H1 (cell line): Measurements from ENCODE around the gene MANF. TPM values are rescaled to one million over a fixed set of nuclear protein-coding genes. Genes with fewer than 3 reads are reported as not detected.
"Not testable (repeated sequence)": the region's sequence is repeated elsewhere in the genome, so short reads cannot be mapped to it uniquely, and the experiment has no call there.

Source experiments
- CTCF ChIA-PET: fragments of 300-600 bp; sonication (Branson Sonifier 250); formaldehyde crosslinking; loops from one replicate; lab custom pipeline; 2021; ENCODE audit not compliant: partially characterized antibody; lab: Charles Lee
- POLR2A ChIA-PET: fragments of 300-600 bp; sonication (Branson Sonifier 250); formaldehyde crosslinking; loops from one replicate; lab custom pipeline; 2021; ENCODE audit warnings: inconsistent platforms; ENCODE audit not compliant: partially characterized antibody; lab: Charles Lee
- DNase-seq, 2 experiments: peaks; one replicate each; pipeline versions ENCODE4 v3.0.0 to v3.0.0-alpha.2; 2010 to 2022; ENCODE audit warnings: low spot score in 2 of 2, low read depth in 1 of 2, mixed read lengths in 1 of 2
- FAIRE-seq: peaks from 2 replicates; lab custom pipeline; 2011; peaks lifted over from hg19 to GRCh38; lab: Jason Lieb, UNC
- H2AFZ ChIP-seq: 2 replicates; pipeline ENCODE4 v1.8.1; 2012; ENCODE audit warnings: low read length, inconsistent platforms
- H2AK5ac ChIP-seq: 2 replicates; pipeline ENCODE4 v1.6.1; 2013; ENCODE audit warnings: low read depth, low read length
- H2BK120ac ChIP-seq: replicated peaks from 2 replicates; pipeline ENCODE3; 2013; ENCODE audit warnings: low read depth, low read length, inconsistent platforms
- H2BK12ac ChIP-seq: 2 replicates; pipeline ENCODE4 v1.6.1; 2013; ENCODE audit warnings: low read depth, low read length
- H2BK15ac ChIP-seq: 2 replicates; pipeline ENCODE4 v1.6.1; 2013; ENCODE audit warnings: low read length
- H2BK20ac ChIP-seq: 2 replicates; pipeline ENCODE4 v1.6.1; 2013; ENCODE audit warnings: low read length
- H2BK5ac ChIP-seq: 2 replicates; pipeline ENCODE4 v1.6.1; 2013; ENCODE audit warnings: low read depth, low read length
- H3K14ac ChIP-seq: 2 replicates; pipeline ENCODE4 v1.6.1; 2013; ENCODE audit warnings: inconsistent platforms; ENCODE audit not compliant: insufficient read length
- H3K18ac ChIP-seq: 2 replicates; pipeline ENCODE4 v1.6.1; 2013; ENCODE audit warnings: low read length; ENCODE audit errors: extremely low read depth
- H3K23ac ChIP-seq: 2 replicates; pipeline ENCODE4 v1.6.1; 2013; ENCODE audit warnings: inconsistent platforms; ENCODE audit not compliant: insufficient read length
- H3K23me2 ChIP-seq: 2 replicates; pipeline ENCODE4 v1.6.1; 2013; ENCODE audit warnings: low read depth, low read length
- H3K27ac ChIP-seq: 2 replicates; pipeline ENCODE4 v1.6.1; 2011; ENCODE audit warnings: low read depth, low read length, inconsistent platforms
- H3K27me3 ChIP-seq, 4 experiments: replicated peaks in 1 of 4; 1 replicate in 1 of 4; 2 replicates in 3 of 4; pipeline versions ENCODE4 v1.6.1 to v1.8.1; 2011 to 2013; ENCODE audit warnings: low read length in 3 of 4, mild to moderate bottlenecking in 3 of 4, inconsistent platforms in 2 of 4, mixed read lengths in 2 of 4, moderate library complexity in 1 of 4; ENCODE audit not compliant: control insufficient read depth in 3 of 4, insufficient read depth in 3 of 4; ENCODE audit errors: extremely low read depth in 1 of 4
- H3K36me3 ChIP-seq, 4 experiments: 2 replicates each; pipeline versions ENCODE4 v1.6.1 to v1.8.1; 2011 to 2013; ENCODE audit warnings: mild to moderate bottlenecking in 4 of 4, low read length in 3 of 4, moderate library complexity in 2 of 4, control low read depth in 1 of 4, inconsistent platforms in 1 of 4; ENCODE audit not compliant: insufficient read depth in 4 of 4, control insufficient read depth in 2 of 4
- H3K4ac ChIP-seq: replicated peaks from 2 replicates; pipeline ENCODE3; 2013; ENCODE audit warnings: low read length, low read depth, mixed read lengths, inconsistent platforms; ENCODE audit not compliant: insufficient read length
- H3K4me1 ChIP-seq, 4 experiments: replicated peaks in 1 of 4; 1 replicate in 1 of 4; 2 replicates in 3 of 4; pipeline versions ENCODE4 v1.6.1 to v1.8.1; 2011 to 2013; ENCODE audit warnings: low read length in 3 of 4, inconsistent platforms in 2 of 4, mixed read lengths in 1 of 4; ENCODE audit not compliant: insufficient read depth in 4 of 4, control insufficient read depth in 3 of 4
- H3K4me2 ChIP-seq, 2 experiments: 2 replicates each; pipeline versions ENCODE4 v1.6.1 to v1.8.1; 2011 to 2013; ENCODE audit warnings: low read depth in 2 of 2, low read length in 2 of 2, control low read depth in 1 of 2, inconsistent platforms in 1 of 2, mild to moderate bottlenecking in 1 of 2; ENCODE audit not compliant: insufficient read depth in 1 of 2
- H3K4me3 ChIP-seq, 4 experiments: fragments of 200-600, 300-600 bp in 1 of 4; sonication (generic), shearing (Covaris generic), sonication (Bioruptor Twin) in 1 of 4; 2 replicates each; pipeline versions ENCODE4 v1.5.1 to v1.8.1; 2011 to 2016; ENCODE audit warnings: low read length in 4 of 4, low read depth in 3 of 4, control low read depth in 2 of 4, inconsistent platforms in 2 of 4, mild to moderate bottlenecking in 2 of 4, mixed read lengths in 1 of 4, moderate library complexity in 1 of 4; ENCODE audit not compliant: insufficient read depth in 2 of 4; ENCODE audit errors: extremely low read depth in 1 of 4
- H3K56ac ChIP-seq: replicated peaks from 2 replicates; pipeline ENCODE3; 2013; ENCODE audit warnings: low read depth, mild to moderate bottlenecking, mixed read lengths, low read length, inconsistent platforms; ENCODE audit not compliant: insufficient read length
- H3K79me1 ChIP-seq: 2 replicates; pipeline ENCODE4 v1.6.1; 2013; ENCODE audit warnings: low read depth, low read length, control low read depth
- H3K79me2 ChIP-seq, 2 experiments: 2 replicates each; pipeline versions ENCODE4 v1.6.1 to v1.8.1; 2012 to 2013; ENCODE audit warnings: low read length in 2 of 2, mild to moderate bottlenecking in 2 of 2, inconsistent platforms in 1 of 2; ENCODE audit not compliant: insufficient read depth in 2 of 2, control insufficient read depth in 1 of 2
- H3K9ac ChIP-seq, 4 experiments: replicated peaks in 1 of 4; 1 replicate in 1 of 4; 2 replicates in 3 of 4; pipeline versions ENCODE4 v1.6.1 to v1.8.1; 2011 to 2013; ENCODE audit warnings: low read depth in 3 of 4, low read length in 3 of 4, control low read depth in 2 of 4, mild to moderate bottlenecking in 2 of 4, moderate library complexity in 2 of 4, inconsistent platforms in 1 of 4; ENCODE audit errors: extremely low read depth in 1 of 4
- H3K9me3 ChIP-seq, 2 experiments: 2 replicates each; pipeline versions ENCODE4 v1.6.1 to v1.8.1; 2012 to 2013; ENCODE audit warnings: mild to moderate bottlenecking in 2 of 2, moderate library complexity in 2 of 2, control low read depth in 1 of 2, inconsistent platforms in 1 of 2, low read depth in 1 of 2, low read length in 1 of 2, mixed read lengths in 1 of 2; ENCODE audit not compliant: insufficient read depth in 2 of 2
- H4K20me1 ChIP-seq, 2 experiments: replicated peaks in 1 of 2; 2 replicates each; pipeline versions ENCODE3 to v1.8.1; 2011 to 2013; ENCODE audit warnings: inconsistent platforms in 2 of 2, low read length in 2 of 2, mild to moderate bottlenecking in 1 of 2; ENCODE audit not compliant: insufficient read depth in 2 of 2, control insufficient read depth in 1 of 2
- H4K5ac ChIP-seq: 2 replicates; pipeline ENCODE4 v1.6.1; 2013; ENCODE audit warnings: low read length, low read depth, mixed read lengths, inconsistent platforms; ENCODE audit not compliant: insufficient read length
- H4K8ac ChIP-seq: 2 replicates; pipeline ENCODE4 v1.8.0; 2013; ENCODE audit warnings: mild to moderate bottlenecking, moderate library complexity, low read length, inconsistent platforms; ENCODE audit not compliant: insufficient read depth; ENCODE audit errors: extremely low read depth
- H4K91ac ChIP-seq: replicated peaks from 2 replicates; pipeline ENCODE3; 2013; ENCODE audit warnings: low read length, mixed read lengths, inconsistent platforms; ENCODE audit not compliant: insufficient read length
- WGBS, 2 experiments: shearing (Covaris generic) in 1 of 2; methylation state at CpG; one replicate each; pipeline versions ENCODE4 v1.1.6 to v1.1.7; 2013 to 2015; ENCODE audit warnings: low lambda C conversion rate in 2 of 2, mixed read lengths in 2 of 2, inconsistent platforms in 1 of 2, low coverage in 1 of 2, missing lambda C conversion rate in 1 of 2; ENCODE audit not compliant: insufficient replicate concordance in 2 of 2, insufficient coverage in 1 of 2, insufficient read length in 1 of 2; ENCODE audit errors: extremely low coverage in 1 of 2, missing lambda C conversion rate in 1 of 2; 5-methylcytosine and 5-hydroxymethylcytosine counted together
- polyA plus RNA-seq, 7 experiments: library from polyadenylated mRNA; depleted of rRNA in 3 of 7; stranded (reverse) in 5 of 7; unstranded in 2 of 7; fragments of >200 nt in 5 of 7; fragments of 200-250 nt in 2 of 7; gene quantifications; 1 replicate in 5 of 7; 2 replicates in 1 of 7; 4 replicates in 1 of 7; pipeline versions ENCODE4 v1.2.1 to v1.2.3, GENCODE V29; 2011 to 2013; ENCODE audit warnings: missing spikeins in 2 of 7, mixed read lengths in 2 of 7
- total RNA-seq: library from RNA; stranded (reverse); fragmentation: NEBNext Ultra II Directional; extraction: Animal tissue kit (Norgen Biotek cat#: 25700); gene quantifications from 2 replicates; pipeline ENCODE4 v1.2.1, GENCODE V29; 2021

The MANF gene
- total and polyA plus RNA-seq, 2 of the 8 experiments (the other 6 are each of a cell fraction or from before 2014, with no cell fraction given), result 37.5 to 159 TPM

DNA sequence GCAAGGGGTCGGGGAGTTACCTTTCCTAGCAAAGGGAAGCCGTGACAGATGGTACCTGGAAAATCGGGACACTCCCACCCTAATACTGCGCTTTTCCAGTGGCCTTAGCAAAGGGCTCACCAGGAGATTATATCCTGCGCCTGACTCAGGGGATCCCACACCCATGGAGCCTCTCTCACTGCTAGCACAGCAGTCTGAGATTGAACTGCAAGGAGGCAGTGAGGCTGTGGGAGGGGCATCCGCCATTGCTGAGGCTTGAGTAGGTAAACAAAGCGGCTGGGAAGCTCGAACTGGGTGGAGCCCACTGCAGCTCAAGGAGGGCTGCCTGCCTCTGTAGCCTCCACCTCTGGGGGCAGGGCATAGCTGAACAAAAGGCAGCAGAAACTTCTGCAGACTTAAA, 16.8 kb upstream of the MANF start:
- not testable (repeated sequence) for H3K27ac ChIP-seq, H2BK5ac ChIP-seq, H3K27me3 ChIP-seq, H3K9ac ChIP-seq, H3K4me3 ChIP-seq, H4K91ac ChIP-seq, H4K20me1 ChIP-seq, H2AFZ ChIP-seq, DNase-seq, H3K18ac ChIP-seq, H2BK20ac ChIP-seq, H3K23me2 ChIP-seq, H2AK5ac ChIP-seq, H3K23ac ChIP-seq, H2BK12ac ChIP-seq, H3K14ac ChIP-seq, H3K36me3 ChIP-seq, H3K4me1 ChIP-seq, H3K56ac ChIP-seq, H3K9me3 ChIP-seq, H3K4ac ChIP-seq, H3K4me2 ChIP-seq, H2BK120ac ChIP-seq, H3K79me2 ChIP-seq, H3K79me1 ChIP-seq, FAIRE-seq, H2BK15ac ChIP-seq, H4K5ac ChIP-seq, H4K8ac ChIP-seq
- WGBS, 2 experiments, result 99% methylated on average over 7 of the region's 8 CpGs; no CpG with 5 or more reads in 1 of the 2 experiments
- POLR2A ChIA-PET, result interaction anchor here (1.9 kb wide), 1 partner anchor 17 kb away, joined by 5 read pairs; the partner anchor contains the start of gene MANF
- CTCF ChIA-PET, result interaction anchor here (4.2 to 5.5 kb wide), 2 partner anchors 14 to 268 kb away, joined by 24 to 51 read pairs; partner anchors contain the start of gene MANF
